HG02763 (cell line): ENCODE results near the gene TC2N.
"Not testable (repeated sequence)": the region's sequence is repeated elsewhere in the genome, so short reads cannot be mapped to it uniquely, and the experiment has no call there.

Source experiments
- ATAC-seq: cut with Tn5 transposase; IDR thresholded peaks from one replicate; pipeline ENCODE4 v1.9.1; 2021; ENCODE audit warnings: mild to moderate bottlenecking, moderate library complexity; ENCODE audit not compliant: unreplicated experiment

The TC2N gene

DNA sequence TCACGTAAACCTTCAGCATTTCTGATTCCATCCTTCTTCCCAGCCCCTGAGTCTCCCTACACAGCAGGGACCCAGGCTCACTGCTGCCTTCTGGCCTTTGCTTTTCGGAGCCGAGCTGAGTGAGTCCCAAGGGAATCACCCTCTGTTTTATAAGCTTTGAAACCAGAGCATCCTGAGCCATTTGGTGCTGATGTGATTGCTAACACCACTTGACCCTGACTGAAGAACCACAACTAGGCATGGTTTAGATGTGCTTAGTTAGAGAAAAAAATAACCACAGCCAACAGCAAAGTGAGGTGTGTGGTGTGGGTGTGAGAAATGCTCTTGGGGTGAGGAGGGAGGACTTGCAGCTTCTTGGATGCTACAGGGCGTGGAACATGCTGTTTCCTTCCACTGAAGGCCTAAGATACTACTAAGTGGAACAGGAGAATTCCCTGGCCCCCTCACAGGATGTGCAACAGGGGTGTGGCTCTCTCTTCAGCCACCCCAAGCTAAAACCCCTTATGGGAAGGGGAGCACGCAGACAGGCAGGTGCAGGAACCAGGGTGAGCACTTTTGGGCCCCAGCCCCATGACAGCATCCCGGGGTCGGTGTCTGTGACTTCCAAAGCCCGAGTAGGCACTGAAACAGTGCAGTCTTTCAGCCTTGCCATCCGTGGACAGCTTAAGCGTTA lies at the start of gene TC2N:
TSS of gene TC2N (minus strand) at position 221 of the 673 bp plus-strand sequence. CDS start 53,767 bp downstream, outside the sequence.
- ATAC-seq, result no peak

- no peak for ATAC-seq
These were observed 44.7 kb upstream of the TC2N start for GRCh38 chr14:91912035-91912434.

- ATAC-seq, result no peak
These were observed 44.2 kb upstream of the TC2N start for GRCh38 chr14:91911474-91912032.

- ATAC-seq, result no peak
These were observed 42.9 kb upstream of the TC2N start for GRCh38 chr14:91910196-91910595.

DNA sequence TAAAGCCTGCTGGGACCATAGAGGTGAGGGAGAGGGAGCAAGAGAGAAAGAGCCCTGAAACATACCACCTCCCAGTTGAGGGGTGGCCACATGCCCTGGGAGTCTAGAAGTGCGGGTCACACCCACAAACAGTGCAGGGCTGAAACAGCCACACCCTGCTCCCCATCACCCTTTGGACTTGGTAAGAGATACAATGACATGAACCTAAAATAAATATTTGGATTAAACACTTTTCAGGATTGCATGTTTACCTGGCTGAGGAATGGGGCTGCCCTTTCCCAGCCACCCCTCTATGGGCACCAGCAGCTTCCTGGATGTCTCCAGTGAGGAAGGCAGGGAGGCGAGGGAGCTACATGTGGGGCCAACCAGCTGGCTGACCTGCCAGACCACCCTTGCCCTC lies 39.0 kb upstream of the TC2N start:
- no peak for ATAC-seq

DNA sequence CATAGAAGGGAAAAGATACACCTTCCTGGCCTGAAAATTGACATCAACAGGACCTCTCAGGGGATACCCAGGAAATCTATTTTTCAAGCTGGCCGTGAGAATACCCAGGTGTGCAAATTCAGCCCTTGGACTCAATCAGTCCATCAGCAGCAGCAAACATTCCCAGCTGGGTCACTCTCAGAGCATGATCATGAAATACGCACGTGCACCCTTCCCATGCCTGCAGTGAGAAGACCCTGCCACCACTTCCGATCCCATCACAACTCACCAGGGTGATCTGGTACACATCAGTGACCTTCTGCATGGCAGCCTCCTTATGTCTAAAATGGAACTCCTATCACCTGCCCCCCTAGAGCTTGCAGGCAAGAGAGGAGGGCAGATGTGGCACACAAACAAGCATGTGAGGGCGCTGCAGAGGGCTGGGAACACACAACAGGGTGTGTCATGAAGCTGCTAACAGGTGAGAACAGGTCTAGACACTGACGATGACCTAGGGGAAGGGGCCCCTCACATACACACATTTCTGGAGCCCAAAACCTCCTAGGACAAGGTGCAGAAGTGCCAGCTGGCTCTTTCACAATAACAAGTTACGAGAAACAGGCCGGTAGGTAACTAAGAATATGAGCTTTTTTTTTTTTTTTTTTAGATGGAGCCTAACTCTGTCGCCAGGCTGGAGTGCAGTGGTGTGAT lies 37.8 kb upstream of the TC2N start:
- ATAC-seq, result no peak

GRCh38 chr14:91904483-91904882 lies 37.1 kb upstream of the TC2N start:
- no peak for ATAC-seq

GRCh38 chr14:91903070-91903469 lies 35.7 kb upstream of the TC2N start:
- ATAC-seq, result no peak

DNA sequence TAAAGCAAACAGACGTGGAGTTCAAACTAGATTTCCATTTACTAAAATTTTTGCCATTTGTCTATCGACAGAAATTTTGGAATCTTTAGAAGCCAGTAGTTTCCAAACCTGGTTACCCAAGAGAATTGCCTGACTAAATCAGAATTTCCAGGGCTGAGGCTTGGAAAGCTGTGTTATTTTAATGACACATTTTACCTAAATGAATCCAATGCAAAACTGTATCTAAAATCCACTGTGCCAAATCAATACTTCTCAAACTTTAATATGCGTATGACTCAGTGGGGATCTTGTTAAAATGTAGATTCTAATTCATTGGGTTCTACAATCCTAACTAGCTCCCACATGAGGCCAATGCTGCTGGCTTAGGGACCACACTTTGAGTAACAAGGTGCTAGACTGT lies 35.0 kb upstream of the TC2N start:
- no peak for ATAC-seq

- no peak for ATAC-seq
These were observed 34.3 kb upstream of the TC2N start for GRCh38 chr14:91901449-91902226.

- ATAC-seq, result no peak
These were observed 32.5 kb upstream of the TC2N start for GRCh38 chr14:91899806-91900205.

DNA sequence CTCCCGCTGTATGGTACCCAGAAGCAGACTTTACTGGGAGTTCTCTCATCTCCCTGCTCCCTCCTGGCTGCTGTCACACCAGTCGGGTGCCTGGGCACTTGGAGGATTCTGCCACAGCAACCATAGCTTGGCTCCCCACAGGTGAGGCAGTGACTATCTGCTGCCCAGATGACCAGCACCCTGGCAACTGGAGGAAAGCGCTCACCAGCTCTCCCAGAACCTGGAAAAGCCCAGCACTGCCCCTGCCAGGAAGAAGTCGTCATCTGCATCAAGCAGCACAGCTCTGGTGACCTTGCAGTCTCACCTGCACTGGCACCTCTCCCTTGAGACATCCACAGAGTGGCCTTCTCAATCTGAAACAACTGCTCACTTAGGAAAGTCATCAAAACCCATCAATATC lies 31.9 kb upstream of the TC2N start:
- ATAC-seq, result no peak

GRCh38 chr14:91898372-91898771 lies 31.0 kb upstream of the TC2N start:
- ATAC-seq, result no peak

GRCh38 chr14:91897716-91898115 lies 30.4 kb upstream of the TC2N start:
- not testable (repeated sequence) for ATAC-seq

- ATAC-seq, result no peak
These were observed 29.9 kb upstream of the TC2N start for GRCh38 chr14:91897106-91897701.

DNA sequence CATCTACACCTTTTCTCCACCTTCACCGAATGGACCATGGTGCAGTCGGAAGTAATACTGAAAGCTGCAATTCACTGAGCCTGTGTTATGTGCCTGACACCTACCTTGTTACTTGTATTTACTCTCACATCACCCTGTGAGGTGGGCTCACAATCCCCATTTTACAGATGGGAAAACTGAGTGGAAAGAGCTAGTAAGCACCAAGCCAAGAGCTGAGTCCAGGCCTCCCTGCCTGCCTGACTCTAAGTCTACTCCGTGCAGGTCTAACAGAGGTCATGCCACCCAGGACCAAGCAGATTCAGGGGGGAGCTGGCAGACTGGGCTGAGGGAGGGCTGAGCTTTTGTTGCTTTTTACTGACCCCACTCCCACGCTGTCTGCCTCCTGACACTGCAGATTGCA lies 29.1 kb upstream of the TC2N start:
- no peak for ATAC-seq

DNA sequence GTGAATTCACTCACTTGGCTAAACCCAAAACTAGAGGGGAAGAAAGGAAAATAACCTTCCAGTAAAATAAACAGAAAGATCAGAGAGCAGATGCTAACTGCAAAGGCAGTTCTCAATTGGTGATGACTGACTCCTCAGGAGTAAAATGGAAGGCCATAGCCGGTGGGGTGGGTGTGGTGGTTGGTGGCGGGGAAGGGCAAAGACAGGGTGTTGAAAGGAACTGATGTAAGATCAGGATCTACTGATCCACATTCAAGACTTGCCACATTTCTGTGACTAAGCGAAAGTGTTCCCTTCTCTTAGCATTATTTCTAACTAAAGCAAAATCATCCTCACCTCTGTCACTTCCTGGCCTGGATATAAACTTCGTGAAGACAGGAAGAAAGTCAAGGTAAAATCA lies 26.3 kb upstream of the TC2N start:
- no peak for ATAC-seq

GRCh38 chr14:91893007-91893406 lies 25.7 kb upstream of the TC2N start:
- ATAC-seq, result no peak

DNA sequence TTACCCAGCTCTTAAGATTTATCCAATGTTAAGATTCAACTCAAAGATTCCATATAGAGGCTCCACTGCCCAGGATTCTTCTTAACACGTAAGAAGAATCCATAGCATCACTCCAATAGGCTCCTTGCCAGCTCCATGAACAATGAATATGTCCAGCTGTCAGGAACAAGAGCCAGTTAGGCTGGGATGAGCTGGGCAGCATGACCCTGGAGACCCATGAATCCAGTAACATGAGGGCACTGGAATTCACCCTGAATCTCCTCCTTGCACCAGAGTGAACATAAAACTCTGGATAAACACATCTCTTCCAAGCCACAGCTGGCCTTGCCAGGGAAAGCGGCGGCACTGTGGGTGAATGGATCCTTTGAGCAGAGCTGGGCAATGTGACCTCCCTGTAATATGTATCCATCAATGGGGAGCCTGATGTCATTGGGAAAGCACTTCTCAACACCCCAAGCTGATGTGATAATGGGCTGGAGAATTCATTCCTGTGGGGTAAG lies 24.4 kb upstream of the TC2N start:
- ATAC-seq, result no peak

DNA sequence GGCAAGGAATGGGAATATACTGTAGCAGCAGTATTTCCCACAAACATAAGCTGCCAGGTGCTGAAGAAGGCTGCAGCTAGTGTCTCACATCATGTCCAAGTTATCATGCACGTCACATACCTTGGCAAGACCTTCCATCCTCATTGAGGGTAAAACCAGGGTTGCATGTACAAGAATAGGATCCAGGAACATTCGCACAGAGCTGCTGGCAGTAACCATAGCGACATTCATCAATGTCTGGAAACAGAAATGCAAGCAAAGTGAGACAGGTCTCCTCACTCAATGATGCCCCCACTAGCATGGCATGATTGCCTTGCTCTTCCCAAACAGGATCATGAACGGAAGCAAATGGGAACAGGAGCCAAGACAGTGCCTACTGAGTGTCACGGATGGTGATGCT lies 23.8 kb upstream of the TC2N start:
- no peak for ATAC-seq

GRCh38 chr14:91890291-91890749 lies 23.0 kb upstream of the TC2N start:
- ATAC-seq, result no peak
